ENCODE results near the gene CZIB. TPM values are rescaled to one million over a fixed set of nuclear protein-coding genes. Genes with fewer than 3 reads are reported as not detected.
A peak's percentile ranks its signal among the peaks of the same experiment; 100 is the strongest.

CZIB gene
- total RNA-seq, 1 experiment from 2014 or later: 43.1 TPM

- TF ChIP-seq CEBPB (IDR thresholded peaks at IDR 0.05; ENCODE audit: low read depth): no peak
- no peak for TF ChIP-seq SIN3A (IDR thresholded peaks at IDR 0.05; ENCODE audit: low read depth)
- no peak for TF ChIP-seq ATF3 (IDR thresholded peaks at IDR 0.05)
- TF ChIP-seq ELF1 (IDR thresholded peaks at IDR 0.05; ENCODE audit: borderline replicate concordance, low read depth): no peak
- no peak for TF ChIP-seq EZH2 (IDR thresholded peaks at IDR 0.05)
- no peak for TF ChIP-seq EZH2phosphoT487 (IDR thresholded peaks at IDR 0.05; ENCODE audit: borderline replicate concordance)
- no peak for TF ChIP-seq MAX (IDR thresholded peaks at IDR 0.05)
- TF ChIP-seq SRF (IDR thresholded peaks at IDR 0.05; ENCODE audit: low read depth): no peak
Measured at GRCh38 chr1:53203466-53203865, 17.0 kb downstream of the CZIB start (continued).

- POLR2A ChIA-PET: no interaction called here
- H3K4me1 ChIP-seq (ENCODE audit: control insufficient read depth in 1 of 2, insufficient read depth in 2 of 2, low read length in 2 of 2): peaks cover 10 to 24% of the 10 kb centered on the region in 2 experiments
- H2AFZ ChIP-seq (ENCODE audit: low read depth, low read length, poor library complexity, severe bottlenecking): no peak overlapping the region
- RAD21 ChIA-PET (ENCODE audit: low non-redundant PET in 1 of 2, low total read pairs in 2 of 2, uncharacterized antibody in 2 of 2, unreplicated experiment in 2 of 2): no interaction called here
- no peaks in the 10 kb centered on the region for H3K9me3 ChIP-seq (ENCODE audit: control insufficient read depth in 1 of 2, insufficient read depth in 1 of 2, low read depth in 1 of 2, low read length in 2 of 2)
- H3K9me2 ChIP-seq (ENCODE audit: insufficient read depth): no peaks in the 10 kb centered on the region
- CTCF ChIA-PET: interaction anchor here (0.5 kb wide), 1 partner anchor 34 kb away, joined by 3 read pairs; no protein-coding TSS in a partner anchor
- H3K27me3 ChIP-seq (ENCODE audit: insufficient read depth, low read length): no peaks in the 10 kb centered on the region
- intact Hi-C loops (cut with micrococcal nuclease): no loop called here
- no peak overlapping the region for H3K27ac ChIP-seq (ENCODE audit: low read depth, low read length)
- H4K20me1 ChIP-seq (ENCODE audit: insufficient read depth): no peaks in the 10 kb centered on the region
- ATAC-seq: no peak
- H3K9ac ChIP-seq (ENCODE audit: low read length): peak overlapping the region; percentile 91; the same call in 1 of the 2 replicates
- BruUV-seq (replicated peaks): no TSS peak
- DNase-seq (ENCODE audit: low read depth, low spot score): no peak
- peaks cover 6 to 11% of the 10 kb centered on the region in 2 experiments; a peak in 3 of 4 replicates for H3K36me3 ChIP-seq (ENCODE audit: control insufficient read depth in 1 of 2, insufficient read depth in 2 of 2, low read length in 2 of 2)
- TF ChIP-seq POLR2AphosphoS5 (IDR thresholded peaks at IDR 0.05; ENCODE audit: low read depth, low read length) (no peak), REST (IDR thresholded peaks at IDR 0.05; ENCODE audit: low read depth) (no peak), CTCF (IDR thresholded peaks at IDR 0.05 in 2 of 3, conservative IDR thresholded peaks at IDR 0.05 in 1 of 3; ENCODE audit: borderline replicate concordance in 1 of 3, insufficient read depth in 1 of 3, low read depth in 2 of 3, low read length in 2 of 3) (no peak), JUND (IDR thresholded peaks at IDR 0.05) (no peak)
- H3K4me2 ChIP-seq (ENCODE audit: low read length): peak overlapping the region; percentile 93
- H3K4me3 ChIP-seq (replicated peaks in 1 of 2; ENCODE audit: low read depth in 1 of 2, low read length in 2 of 2): peak overlapping the region; percentile 66 to 83
- peaks cover 18% of the 10 kb centered on the region for H3K79me2 ChIP-seq (ENCODE audit: insufficient read depth, low read length)
Measured at GRCh38 chr1:53198241-53198651, 22.2 kb downstream of the CZIB start.

Measured in HCT116 (cell line).